ENCODE measurements around the gene HHIPL1. TPM values are rescaled to one million over a fixed set of nuclear protein-coding genes. Genes with fewer than 3 reads are reported as not detected.

HHIPL1 gene
- total RNA-seq, 3 donors from 2014 or later, result 1.3 to 4.6 (median 2.3) TPM

DNA sequence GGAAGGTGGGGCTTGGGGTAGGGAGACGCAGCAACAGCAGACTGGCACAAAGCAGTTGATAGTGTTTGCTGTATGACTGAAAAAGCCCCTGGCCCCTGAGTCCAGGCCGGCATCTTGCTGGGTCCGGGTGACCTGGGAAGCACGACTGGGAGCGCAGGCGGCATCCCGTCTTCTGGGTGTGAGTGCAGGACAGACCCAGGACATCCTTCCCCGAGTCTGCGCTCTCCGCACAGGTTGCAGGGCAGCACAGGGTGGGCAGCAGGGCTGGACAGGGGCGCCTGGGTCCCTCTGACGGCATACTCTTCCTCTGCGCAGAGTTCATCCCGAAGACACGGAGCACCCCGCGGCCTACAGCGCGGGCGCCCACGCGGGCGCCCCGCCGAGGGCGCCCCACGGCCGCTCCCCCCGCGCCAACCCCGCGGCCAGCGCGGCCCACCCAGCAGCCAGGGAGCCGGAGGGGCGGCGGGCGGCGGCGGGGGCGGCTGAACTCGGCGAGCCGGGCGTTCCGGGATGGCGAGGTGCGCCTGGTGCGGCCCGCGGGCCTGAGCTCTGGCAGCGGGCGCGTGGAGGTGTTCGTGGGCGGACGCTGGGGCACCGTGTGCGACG lies 29.9 kb downstream of the HHIPL1 start:
- no peaks in the 10 kb centered on the region for H3K36me3 ChIP-seq
- no peaks in the 10 kb centered on the region for H3K27me3 ChIP-seq
- peaks cover 0 to 7% of the 10 kb centered on the region in 2 donors for H3K9me3 ChIP-seq
- peaks cover 0 to 18% of the 10 kb centered on the region in 2 donors for H3K4me1 ChIP-seq
- H3K27ac ChIP-seq, result no peak overlapping the region
- no peak for TF ChIP-seq POLR2A (IDR thresholded peaks at IDR 0.05)
- TF ChIP-seq POLR2AphosphoS5 (IDR thresholded peaks at IDR 0.05), result no peak
- TF ChIP-seq, protein P1, sequence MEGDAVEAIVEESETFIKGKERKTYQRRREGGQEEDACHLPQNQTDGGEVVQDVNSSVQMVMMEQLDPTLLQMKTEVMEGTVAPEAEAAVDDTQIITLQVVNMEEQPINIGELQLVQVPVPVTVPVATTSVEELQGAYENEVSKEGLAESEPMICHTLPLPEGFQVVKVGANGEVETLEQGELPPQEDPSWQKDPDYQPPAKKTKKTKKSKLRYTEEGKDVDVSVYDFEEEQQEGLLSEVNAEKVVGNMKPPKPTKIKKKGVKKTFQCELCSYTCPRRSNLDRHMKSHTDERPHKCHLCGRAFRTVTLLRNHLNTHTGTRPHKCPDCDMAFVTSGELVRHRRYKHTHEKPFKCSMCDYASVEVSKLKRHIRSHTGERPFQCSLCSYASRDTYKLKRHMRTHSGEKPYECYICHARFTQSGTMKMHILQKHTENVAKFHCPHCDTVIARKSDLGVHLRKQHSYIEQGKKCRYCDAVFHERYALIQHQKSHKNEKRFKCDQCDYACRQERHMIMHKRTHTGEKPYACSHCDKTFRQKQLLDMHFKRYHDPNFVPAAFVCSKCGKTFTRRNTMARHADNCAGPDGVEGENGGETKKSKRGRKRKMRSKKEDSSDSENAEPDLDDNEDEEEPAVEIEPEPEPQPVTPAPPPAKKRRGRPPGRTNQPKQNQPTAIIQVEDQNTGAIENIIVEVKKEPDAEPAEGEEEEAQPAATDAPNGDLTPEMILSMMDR (IDR thresholded peaks at IDR 0.05), result no peak
- intact Hi-C loops (cut with DNase I; ENCODE audit: low total_unique reads), result no loop called here
- peak overlapping the region in 1 of 3 donors; percentile 28 for H3K4me3 ChIP-seq
- DNase-seq (ENCODE audit: low spot score in 2 of 2), result no peak

DNA sequence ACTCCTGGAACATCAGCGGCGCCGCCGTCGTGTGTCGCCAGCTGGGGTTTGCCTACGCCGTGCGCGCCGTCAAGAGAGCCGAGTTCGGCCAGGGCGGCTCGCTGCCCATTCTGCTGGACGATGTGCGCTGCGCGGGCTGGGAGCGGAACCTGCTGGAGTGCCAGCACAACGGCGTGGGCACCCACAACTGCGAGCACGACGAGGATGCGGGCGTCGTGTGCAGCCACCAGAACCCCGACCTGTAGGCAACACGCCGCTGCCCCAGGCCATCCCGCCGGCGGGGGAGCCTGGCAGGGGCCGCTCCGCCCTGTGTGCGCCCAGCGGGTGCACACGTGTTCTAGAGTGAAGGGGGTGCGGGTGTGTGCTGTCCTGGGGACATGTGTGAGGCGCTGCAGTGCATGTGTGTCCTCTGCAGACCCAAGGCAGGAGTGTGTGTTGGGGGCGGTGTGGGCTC lies 30.5 kb downstream of the HHIPL1 start:
- TF ChIP-seq POLR2AphosphoS5 (IDR thresholded peaks at IDR 0.05) (no peak), POLR2A (IDR thresholded peaks at IDR 0.05) (no peak)
- TF ChIP-seq, protein P1 (IDR thresholded peaks at IDR 0.05), result no peak
- Histone ChIP-seq H3K4me1 (peaks cover 0 to 18% of the 10 kb centered on the region in 2 donors), H3K27me3 (no peaks in the 10 kb centered on the region), H3K9me3 (peaks cover 0 to 7% of the 10 kb centered on the region in 2 donors), H3K4me3 (peak overlapping the region in 1 of 3 donors; percentile 28), H3K27ac (no peak overlapping the region), H3K36me3 (no peaks in the 10 kb centered on the region)
- DNase-seq (ENCODE audit: low spot score in 2 of 2), result no peak
- intact Hi-C loops (cut with DNase I; ENCODE audit: low total_unique reads), result no loop called here

DNA sequence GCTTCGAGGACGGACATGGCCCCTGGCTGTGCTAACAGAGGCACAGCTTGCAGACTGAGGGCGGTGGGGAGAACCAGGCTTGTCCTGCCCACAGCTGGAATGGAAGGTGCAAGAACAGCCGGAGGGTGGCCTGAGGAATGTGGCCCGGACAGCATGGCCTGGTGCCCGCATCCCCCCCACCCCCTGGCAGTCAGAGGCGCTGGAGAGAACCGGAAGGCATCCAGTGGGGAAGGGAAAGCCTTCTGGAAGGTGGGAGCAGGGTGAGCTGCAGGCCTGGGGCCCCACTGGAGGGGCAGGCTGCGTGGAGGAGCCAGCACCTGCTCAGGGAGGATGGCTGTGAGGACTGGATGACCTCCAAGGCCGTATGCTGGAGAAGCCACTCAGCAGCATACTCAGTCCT lies 31.0 kb downstream of the HHIPL1 start:
- H3K9me3 ChIP-seq, result peaks cover 0 to 7% of the 10 kb centered on the region in 2 donors
- peaks cover 0 to 18% of the 10 kb centered on the region in 2 donors for H3K4me1 ChIP-seq
- TF ChIP-seq POLR2AphosphoS5 (IDR thresholded peaks at IDR 0.05) (no peak), POLR2A (IDR thresholded peaks at IDR 0.05) (no peak)
- TF ChIP-seq, protein P1 (IDR thresholded peaks at IDR 0.05), result no peak
- intact Hi-C loops (cut with DNase I; ENCODE audit: low total_unique reads), result no loop called here
- no peak overlapping the region for H3K4me3 ChIP-seq
- no peak for DNase-seq (ENCODE audit: low spot score in 2 of 2)
- H3K36me3 ChIP-seq, result no peaks in the 10 kb centered on the region
- H3K27ac ChIP-seq, result no peak overlapping the region
- H3K27me3 ChIP-seq, result no peaks in the 10 kb centered on the region

DNA sequence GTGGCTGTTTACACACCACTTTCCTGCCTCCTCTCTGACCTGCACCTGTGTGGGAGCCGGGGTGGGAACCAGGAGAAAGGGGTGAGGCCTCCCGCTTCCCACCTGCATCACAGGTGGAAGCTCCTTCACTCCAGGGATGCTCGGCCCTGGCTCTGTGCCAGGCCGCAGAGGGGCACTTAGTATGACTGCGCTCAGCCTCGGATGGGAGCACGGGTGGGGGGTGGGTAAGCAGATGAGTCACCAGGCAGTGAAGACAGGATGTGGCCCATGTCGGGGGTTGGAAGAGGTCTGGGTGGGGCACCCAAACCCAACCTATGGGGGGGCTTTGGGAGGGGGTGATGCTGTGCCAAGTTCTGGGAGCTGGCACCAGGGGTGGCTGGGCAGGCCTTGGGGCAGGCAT lies 31.7 kb downstream of the HHIPL1 start:
- DNase-seq (ENCODE audit: low spot score in 2 of 2), result no peak
- no peak for TF ChIP-seq POLR2A (IDR thresholded peaks at IDR 0.05)
- peaks cover 0 to 16% of the 10 kb centered on the region in 2 donors for H3K4me1 ChIP-seq
- no peaks in the 10 kb centered on the region for H3K27me3 ChIP-seq
- intact Hi-C loops (cut with DNase I; ENCODE audit: low total_unique reads), result no loop called here
- no peaks in the 10 kb centered on the region for H3K36me3 ChIP-seq
- H3K4me3 ChIP-seq, result no peak overlapping the region
- H3K27ac ChIP-seq, result peak overlapping the region; percentile 38 to 46
- peaks cover 0 to 7% of the 10 kb centered on the region in 2 donors for H3K9me3 ChIP-seq

DNA sequence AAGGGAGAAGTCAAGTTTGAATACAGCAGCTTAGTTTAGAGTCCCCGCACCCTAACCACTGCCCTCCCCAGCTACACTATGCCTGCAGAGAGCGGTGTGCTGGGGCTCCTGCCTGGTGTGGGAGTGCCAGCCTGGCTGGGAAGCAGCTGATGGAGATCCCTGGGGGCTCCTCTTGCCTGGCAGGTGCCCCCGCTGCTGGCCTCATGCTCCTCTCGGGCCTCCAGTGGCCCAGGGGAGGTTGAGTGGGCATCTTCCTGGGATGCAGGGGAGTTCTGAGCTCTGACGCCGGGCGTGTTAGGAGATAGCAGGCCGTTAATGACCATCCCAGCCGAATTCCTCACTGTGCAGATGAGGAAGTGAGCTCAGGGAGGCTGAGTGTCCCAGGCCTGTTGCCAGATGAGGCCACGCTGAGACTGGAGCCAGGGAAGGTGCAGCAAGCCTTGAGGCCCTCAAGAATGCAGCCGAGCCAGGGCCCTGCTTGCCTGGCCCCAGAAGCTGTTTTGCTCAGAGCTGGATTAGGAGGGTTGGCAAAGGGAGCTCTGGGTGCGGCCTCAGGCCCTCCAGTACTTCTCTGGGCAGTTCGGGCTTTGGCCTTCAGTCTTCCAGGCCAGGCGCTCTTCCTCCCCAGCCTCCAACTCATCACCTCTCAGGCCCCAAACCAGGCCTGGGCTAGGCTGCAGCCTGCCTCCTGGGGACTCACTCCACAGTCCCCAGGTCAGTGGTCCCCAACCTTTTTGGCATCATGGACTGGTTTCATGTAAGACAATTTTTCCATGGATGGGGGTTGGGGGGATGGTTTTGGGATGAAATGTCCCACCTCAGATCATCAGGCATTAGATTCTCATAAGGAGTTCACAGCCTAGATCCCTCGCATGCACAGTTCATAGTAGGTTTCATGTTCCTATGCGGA lies 32.6 kb downstream of the HHIPL1 start:
- no peak for TF ChIP-seq POLR2A (IDR thresholded peaks at IDR 0.05)
- no peak for TF ChIP-seq POLR2AphosphoS5 (IDR thresholded peaks at IDR 0.05)
- TF ChIP-seq, protein P1 (IDR thresholded peaks at IDR 0.05), result no peak
- no peaks in the 10 kb centered on the region for H3K36me3 ChIP-seq
- peak in 1 of 2 donors; percentile 68 for DNase-seq (ENCODE audit: low spot score in 2 of 2)
- intact Hi-C loops (cut with DNase I; ENCODE audit: low total_unique reads), result no loop called here
- no peaks in the 10 kb centered on the region for H3K27me3 ChIP-seq
- no peak overlapping the region for H3K4me3 ChIP-seq
- peaks cover 0 to 7% of the 10 kb centered on the region in 2 donors for H3K9me3 ChIP-seq
- H3K4me1 ChIP-seq, result peaks cover 0 to 8% of the 10 kb centered on the region in 2 donors
- peak overlapping the region; percentile 46 to 48 for H3K27ac ChIP-seq

Data from breast epithelium (tissue), 4 donors.